ENCODE data around the gene NCAM1. TPM values are rescaled to one million over a fixed set of nuclear protein-coding genes. Genes with fewer than 3 reads are reported as not detected.

Gene NCAM1
- total and polyA plus RNA-seq, 2 of the 13 experiments (the other 11 are each of a cell fraction or from before 2014, with no cell fraction given): 0.05 TPM; not detected in 1

DNA sequence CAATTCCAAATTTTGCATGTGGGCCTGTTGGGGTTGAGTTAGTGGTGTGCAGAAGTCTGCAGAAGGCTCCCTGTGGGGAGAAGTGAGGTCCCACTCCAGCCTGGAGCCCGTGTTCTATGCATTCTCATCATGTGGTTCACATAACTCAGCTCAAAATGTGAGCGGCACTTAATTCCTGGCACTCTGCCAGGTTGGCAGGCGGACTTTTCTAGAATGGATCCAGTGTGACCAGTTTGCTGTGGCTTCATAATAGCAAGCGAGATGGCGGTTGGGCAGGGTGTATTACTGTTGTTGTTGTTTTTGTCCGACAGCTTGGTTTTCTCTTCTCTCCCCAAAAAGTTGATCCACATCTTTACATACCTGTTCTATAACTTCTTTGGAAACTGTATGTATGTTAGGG is 206.4 kb downstream of the NCAM1 start:
- Histone ChIP-seq H3K9ac (ENCODE audit: insufficient read depth, low read depth, low read length) (no peak overlapping the region), H3K36me3 (replicated peaks in 1 of 2; ENCODE audit: control insufficient read depth in 1 of 2, insufficient read depth in 2 of 2, low read length in 2 of 2) (no peaks in the 10 kb centered on the region), H3K79me2 (ENCODE audit: insufficient read depth, low read length) (no peaks in the 10 kb centered on the region), H3K4me2 (ENCODE audit: low read depth, low read length) (no peak overlapping the region), H3K27me3 (ENCODE audit: control insufficient read depth in 1 of 2, insufficient read depth in 2 of 2, low read length in 2 of 2) (peaks cover 0 to 4% of the 10 kb centered on the region in 2 experiments; a peak in 2 of 5 replicates), H3K4me1 (ENCODE audit: insufficient read depth, low read length) (no peaks in the 10 kb centered on the region), H2AFZ (ENCODE audit: low read length) (no peak overlapping the region), H3K27ac (ENCODE audit: extremely low read length, insufficient read depth, low read length) (no peak overlapping the region), H3K9me3 (ENCODE audit: low read length) (no peaks in the 10 kb centered on the region), H4K20me1 (ENCODE audit: insufficient read depth, low read length) (no peaks in the 10 kb centered on the region), H3K4me3 (replicated peaks in 1 of 3; ENCODE audit: insufficient read depth in 1 of 3, low read depth in 2 of 3, low read length in 3 of 3) (no peak overlapping the region)
- no peak for FAIRE-seq
- ATAC-seq: no peak
- ChIA-PET POLR2A (no interaction called here), CTCF (ENCODE audit: low intra/inter-chr PET ratio, low total read pairs) (no interaction called here)
- BruUV-seq (replicated peaks): no TSS peak
- TF ChIP-seq EEA1 (CRISPR knock-in tag; IDR thresholded peaks at IDR 0.05; ENCODE audit: borderline replicate concordance) (no peak), SALL1 (CRISPR knock-in tag; IDR thresholded peaks at IDR 0.05) (no peak), LCORL (IDR thresholded peaks at IDR 0.05) (peak; percentile 72; the same call in 1 of the 2 replicates), LCORL (CRISPR knock-in tag; IDR thresholded peaks at IDR 0.05) (no peak)
- 26% methylated on average over 6 of the region's 6 CpGs for WGBS (ENCODE audit: low lambda C conversion rate)
- no peak for DNase-seq (ENCODE audit: low spot score)
- intact Hi-C loops (cut with micrococcal nuclease; ENCODE audit: unreplicated experiment) (no loop called here), in situ Hi-C loops (cut with HindIII; ENCODE audit: extremely low pct_ligation_motif_present, low pct_unique_long_range_greater_than_20kb) (no loop called here)

DNA sequence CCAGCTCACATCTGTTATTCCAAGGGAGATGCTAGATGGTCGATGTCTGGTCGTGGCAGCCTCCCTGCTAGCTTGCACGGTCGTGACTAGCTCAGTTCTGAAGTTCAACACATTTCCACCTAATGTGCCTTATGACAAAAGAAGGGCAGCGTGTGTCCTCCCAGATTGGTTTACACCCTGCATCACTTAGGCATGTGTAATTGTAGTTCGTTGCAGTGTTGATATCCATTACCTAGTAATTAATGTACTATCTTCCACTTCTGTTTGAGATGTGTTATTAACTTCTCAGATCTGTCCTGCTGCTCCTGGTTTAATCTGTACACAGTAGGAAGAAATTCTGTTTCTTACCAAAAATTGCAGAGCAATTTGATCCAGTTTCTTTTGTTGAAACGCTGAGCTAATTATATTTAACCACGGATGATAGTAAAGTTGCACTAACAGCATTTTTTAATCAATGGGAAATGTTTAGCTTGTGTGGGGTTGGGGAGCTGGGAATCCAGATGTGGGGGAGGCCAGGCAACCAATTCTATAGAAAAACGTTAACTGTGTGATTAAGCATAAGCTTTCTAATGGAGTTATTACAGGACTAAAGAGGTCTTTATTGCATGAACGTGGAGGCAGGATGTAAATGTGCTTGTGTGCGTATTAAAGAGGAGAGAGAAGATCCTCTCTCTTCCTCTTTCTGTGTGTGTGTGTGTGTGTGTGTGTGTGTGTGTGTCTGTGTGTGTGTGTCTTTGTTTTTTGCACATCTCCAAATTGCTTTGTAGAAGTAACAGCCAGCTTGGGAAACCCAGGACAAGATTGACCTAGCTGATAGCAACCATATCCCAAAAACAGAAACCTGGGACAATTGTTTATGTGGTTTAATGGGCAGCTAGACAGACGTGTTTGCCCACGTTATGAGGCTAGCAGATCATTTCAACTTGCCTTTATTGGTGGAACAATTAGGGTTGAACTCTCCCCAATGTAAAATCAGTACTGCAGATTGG is 207.4 kb downstream of the NCAM1 start:
- ATAC-seq (no peak), FAIRE-seq (no peak), DNase-seq (ENCODE audit: low spot score) (no peak)
- Histone ChIP-seq H3K4me2 (ENCODE audit: low read depth, low read length) (no peak overlapping the region), H4K20me1 (ENCODE audit: insufficient read depth, low read length) (no peaks in the 10 kb centered on the region), H3K4me3 (replicated peaks in 1 of 3; ENCODE audit: insufficient read depth in 1 of 3, low read depth in 2 of 3, low read length in 3 of 3) (no peak overlapping the region), H2AFZ (ENCODE audit: low read length) (no peak overlapping the region), H3K4me1 (ENCODE audit: insufficient read depth, low read length) (no peaks in the 10 kb centered on the region), H3K9ac (ENCODE audit: insufficient read depth, low read depth, low read length) (no peak overlapping the region), H3K27ac (ENCODE audit: extremely low read length, insufficient read depth, low read length) (no peak overlapping the region), H3K27me3 (ENCODE audit: control insufficient read depth in 1 of 2, insufficient read depth in 2 of 2, low read length in 2 of 2) (peaks cover 0 to 6% of the 10 kb centered on the region in 2 experiments; a peak in 2 of 5 replicates), H3K9me3 (ENCODE audit: low read length) (no peaks in the 10 kb centered on the region), H3K36me3 (replicated peaks in 1 of 2; ENCODE audit: control insufficient read depth in 1 of 2, insufficient read depth in 2 of 2, low read length in 2 of 2) (no peaks in the 10 kb centered on the region), H3K79me2 (ENCODE audit: insufficient read depth, low read length) (no peaks in the 10 kb centered on the region)
- no TSS peak for BruUV-seq (replicated peaks)
- in situ Hi-C loops (cut with HindIII; ENCODE audit: extremely low pct_ligation_motif_present, low pct_unique_long_range_greater_than_20kb) (no loop called here), intact Hi-C loops (cut with micrococcal nuclease; ENCODE audit: unreplicated experiment) (no loop called here)
- CTCF ChIA-PET (ENCODE audit: low intra/inter-chr PET ratio, low total read pairs): no interaction called here
- 15% methylated on average over 13 of the region's 13 CpGs for WGBS (ENCODE audit: low lambda C conversion rate)
- POLR2A ChIA-PET: no interaction called here
- TF ChIP-seq MED8 (CRISPR knock-in tag; IDR thresholded peaks at IDR 0.05; ENCODE audit: insufficient replicate concordance) (no peak), NFE2L1 (CRISPR knock-in tag; IDR thresholded peaks at IDR 0.05; ENCODE audit: borderline replicate concordance) (no peak), PHB2 (IDR thresholded peaks at IDR 0.05; ENCODE audit: partially characterized antibody) (no peak)
- TF ChIP-seq, protein P1, sequence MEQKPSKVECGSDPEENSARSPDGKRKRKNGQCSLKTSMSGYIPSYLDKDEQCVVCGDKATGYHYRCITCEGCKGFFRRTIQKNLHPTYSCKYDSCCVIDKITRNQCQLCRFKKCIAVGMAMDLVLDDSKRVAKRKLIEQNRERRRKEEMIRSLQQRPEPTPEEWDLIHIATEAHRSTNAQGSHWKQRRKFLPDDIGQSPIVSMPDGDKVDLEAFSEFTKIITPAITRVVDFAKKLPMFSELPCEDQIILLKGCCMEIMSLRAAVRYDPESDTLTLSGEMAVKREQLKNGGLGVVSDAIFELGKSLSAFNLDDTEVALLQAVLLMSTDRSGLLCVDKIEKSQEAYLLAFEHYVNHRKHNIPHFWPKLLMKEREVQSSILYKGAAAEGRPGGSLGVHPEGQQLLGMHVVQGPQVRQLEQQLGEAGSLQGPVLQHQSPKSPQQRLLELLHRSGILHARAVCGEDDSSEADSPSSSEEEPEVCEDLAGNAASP (CRISPR knock-in tag; IDR thresholded peaks at IDR 0.05; ENCODE audit: borderline replicate concordance): no peak
